Measurements from ENCODE around the gene SYNGR4. TPM values are rescaled to one million over a fixed set of nuclear protein-coding genes. Genes with fewer than 3 reads are reported as not detected.
"Not testable (repeated sequence)": the region's sequence is repeated elsewhere in the genome, so short reads cannot be mapped to it uniquely, and the experiment has no call there.

Gene SYNGR4
- total RNA-seq, 4 donors from 2014 or later: not detected

DNA sequence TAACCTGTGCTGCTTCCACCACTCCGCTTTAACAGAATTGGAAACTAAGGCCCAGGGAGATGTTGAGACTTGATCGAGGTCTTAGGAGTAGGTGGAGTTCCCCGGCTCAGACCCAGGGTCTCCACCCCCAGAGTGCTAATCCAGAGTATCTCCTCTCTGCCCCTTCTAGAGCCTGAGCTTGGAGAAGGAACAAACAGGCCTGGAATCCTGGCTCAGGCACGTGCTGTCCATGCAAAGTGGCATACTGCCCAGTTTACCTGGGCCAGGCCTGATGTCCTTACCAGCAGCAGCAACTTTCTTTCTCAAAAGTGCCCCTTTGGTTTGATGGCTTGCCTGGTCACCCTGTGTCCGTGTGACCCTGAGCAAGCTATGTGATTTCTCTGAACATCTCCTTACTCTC, 3.7 kb downstream of the SYNGR4 start:
- TF ChIP-seq, protein P1, sequence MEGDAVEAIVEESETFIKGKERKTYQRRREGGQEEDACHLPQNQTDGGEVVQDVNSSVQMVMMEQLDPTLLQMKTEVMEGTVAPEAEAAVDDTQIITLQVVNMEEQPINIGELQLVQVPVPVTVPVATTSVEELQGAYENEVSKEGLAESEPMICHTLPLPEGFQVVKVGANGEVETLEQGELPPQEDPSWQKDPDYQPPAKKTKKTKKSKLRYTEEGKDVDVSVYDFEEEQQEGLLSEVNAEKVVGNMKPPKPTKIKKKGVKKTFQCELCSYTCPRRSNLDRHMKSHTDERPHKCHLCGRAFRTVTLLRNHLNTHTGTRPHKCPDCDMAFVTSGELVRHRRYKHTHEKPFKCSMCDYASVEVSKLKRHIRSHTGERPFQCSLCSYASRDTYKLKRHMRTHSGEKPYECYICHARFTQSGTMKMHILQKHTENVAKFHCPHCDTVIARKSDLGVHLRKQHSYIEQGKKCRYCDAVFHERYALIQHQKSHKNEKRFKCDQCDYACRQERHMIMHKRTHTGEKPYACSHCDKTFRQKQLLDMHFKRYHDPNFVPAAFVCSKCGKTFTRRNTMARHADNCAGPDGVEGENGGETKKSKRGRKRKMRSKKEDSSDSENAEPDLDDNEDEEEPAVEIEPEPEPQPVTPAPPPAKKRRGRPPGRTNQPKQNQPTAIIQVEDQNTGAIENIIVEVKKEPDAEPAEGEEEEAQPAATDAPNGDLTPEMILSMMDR (IDR thresholded peaks at IDR 0.05 in 4 of 5, conservative IDR thresholded peaks at IDR 0.05 in 1 of 5): no peak
- TF ChIP-seq POLR2A (IDR thresholded peaks at IDR 0.05): no peak
- in situ Hi-C loops (cut with MboI; ENCODE audit: low sequenced_read_pairs in 4 of 4) (no loop called here), intact Hi-C loops (cut with DNase I; ENCODE audit: low total_unique reads) (no loop called here)
- H3K4me3 ChIP-seq: no peak overlapping the region
- H3K27me3 ChIP-seq: no peaks in the 10 kb centered on the region
- no peak for DNase-seq
- ATAC-seq: no peak
- H3K36me3 ChIP-seq: no peaks in the 10 kb centered on the region
- no peak overlapping the region for H3K27ac ChIP-seq
- no peaks in the 10 kb centered on the region for H3K9me3 ChIP-seq
- H3K4me1 ChIP-seq: peaks cover 4 to 10% of the 10 kb centered on the region in 2 donors

DNA sequence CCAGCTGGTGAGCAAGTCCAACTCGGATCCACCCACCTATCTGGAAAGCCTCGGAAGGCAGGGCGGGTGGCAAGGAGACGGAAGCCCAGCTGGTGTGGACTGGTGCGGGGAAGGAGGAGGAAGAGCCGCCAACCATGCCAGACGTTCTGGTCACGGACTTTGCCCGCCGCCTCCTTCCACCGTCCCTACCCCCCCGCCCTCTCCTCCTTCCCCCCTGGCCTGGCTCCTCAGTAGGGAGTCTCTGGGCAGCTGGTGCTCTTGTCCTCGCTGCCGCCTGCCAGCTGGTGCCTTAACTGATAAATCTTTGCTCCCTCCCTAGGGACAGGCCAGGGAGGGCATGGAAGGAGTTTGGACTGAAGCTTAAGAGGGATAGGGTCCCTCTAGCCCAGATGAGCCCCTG, 4.8 kb downstream of the SYNGR4 start:
- peaks cover 4 to 6% of the 10 kb centered on the region in 2 donors for H3K4me1 ChIP-seq
- no peak for TF ChIP-seq POLR2A (IDR thresholded peaks at IDR 0.05)
- TF ChIP-seq, protein P1 (IDR thresholded peaks at IDR 0.05 in 4 of 5, conservative IDR thresholded peaks at IDR 0.05 in 1 of 5): no peak
- no peaks in the 10 kb centered on the region for H3K36me3 ChIP-seq
- intact Hi-C loops (cut with DNase I; ENCODE audit: low total_unique reads) (no loop called here), in situ Hi-C loops (cut with MboI; ENCODE audit: low sequenced_read_pairs in 4 of 4) (no loop called here)
- H3K27ac ChIP-seq: no peak overlapping the region
- no peak for DNase-seq
- no peak for ATAC-seq
- H3K4me3 ChIP-seq: no peak overlapping the region
- no peaks in the 10 kb centered on the region for H3K27me3 ChIP-seq
- no peaks in the 10 kb centered on the region for H3K9me3 ChIP-seq

DNA sequence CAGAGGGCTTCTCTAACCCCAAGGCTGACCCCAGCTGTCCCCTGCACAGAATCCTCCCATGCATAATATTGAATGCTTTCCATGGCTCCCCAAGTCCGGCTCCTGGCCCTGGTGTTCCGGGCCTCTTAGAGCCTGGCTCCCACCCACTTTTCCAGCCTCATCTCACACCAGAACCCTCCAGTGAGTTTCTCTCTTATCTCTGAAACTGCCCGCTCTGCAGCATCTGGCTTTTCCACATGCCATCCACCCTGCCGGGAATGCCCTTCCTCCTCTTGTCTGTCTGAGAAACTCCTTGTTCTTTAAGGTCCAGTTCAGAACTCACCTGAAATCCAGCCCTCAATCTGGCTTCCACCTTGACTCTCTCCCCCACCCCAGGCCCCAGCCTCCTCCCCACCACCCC, 6.8 kb downstream of the SYNGR4 start:
- in situ Hi-C loops (cut with MboI; ENCODE audit: low sequenced_read_pairs in 4 of 4) (no loop called here), intact Hi-C loops (cut with DNase I; ENCODE audit: low total_unique reads) (no loop called here)
- no peak overlapping the region for H3K27ac ChIP-seq

DNA sequence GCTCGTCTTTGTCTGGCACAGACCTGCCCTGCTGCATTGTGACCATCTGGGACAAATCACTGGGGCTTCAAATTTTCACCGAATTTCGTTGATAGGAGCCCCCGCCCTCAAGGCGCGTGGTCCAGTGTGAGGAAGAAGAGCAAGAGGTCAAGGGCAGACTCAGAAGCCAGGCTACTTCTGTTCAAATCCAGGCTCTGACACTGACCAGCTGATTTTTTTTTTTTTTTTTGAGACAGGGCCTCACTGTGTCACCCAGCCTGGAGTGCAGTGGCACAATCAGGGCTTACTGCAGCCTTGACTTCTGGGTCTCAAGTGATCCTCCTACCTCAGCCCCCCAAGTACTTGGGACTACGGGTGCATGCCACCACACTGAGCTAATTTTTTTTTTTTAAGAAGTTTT, 7.2 kb downstream of the SYNGR4 start:
- Histone ChIP-seq H3K9me3 (no peaks in the 10 kb centered on the region), H3K27ac (no peak overlapping the region), H3K27me3 (no peaks in the 10 kb centered on the region), H3K36me3 (no peaks in the 10 kb centered on the region), H3K4me1 (no peaks in the 10 kb centered on the region), H3K4me3 (no peak overlapping the region)
- intact Hi-C loops (cut with DNase I; ENCODE audit: low total_unique reads): no loop called here
- no peak for DNase-seq
- in situ Hi-C loops (cut with MboI; ENCODE audit: low sequenced_read_pairs in 4 of 4): no loop called here
- TF ChIP-seq POLR2A (IDR thresholded peaks at IDR 0.05): no peak
- TF ChIP-seq, protein P1 (IDR thresholded peaks at IDR 0.05 in 4 of 5, conservative IDR thresholded peaks at IDR 0.05 in 1 of 5): no peak
- no peak for ATAC-seq

More for the DNA sequence above, 6.8 kb downstream of the SYNGR4 start:
- Histone ChIP-seq H3K9me3 (no peaks in the 10 kb centered on the region), H3K36me3 (no peaks in the 10 kb centered on the region), H3K27me3 (no peaks in the 10 kb centered on the region), H3K4me1 (no peaks in the 10 kb centered on the region), H3K4me3 (no peak overlapping the region)
- no peak for ATAC-seq
- DNase-seq: no peak
- no peak for TF ChIP-seq POLR2A (IDR thresholded peaks at IDR 0.05)
- TF ChIP-seq, protein P1 (IDR thresholded peaks at IDR 0.05 in 4 of 5, conservative IDR thresholded peaks at IDR 0.05 in 1 of 5): no peak

DNA sequence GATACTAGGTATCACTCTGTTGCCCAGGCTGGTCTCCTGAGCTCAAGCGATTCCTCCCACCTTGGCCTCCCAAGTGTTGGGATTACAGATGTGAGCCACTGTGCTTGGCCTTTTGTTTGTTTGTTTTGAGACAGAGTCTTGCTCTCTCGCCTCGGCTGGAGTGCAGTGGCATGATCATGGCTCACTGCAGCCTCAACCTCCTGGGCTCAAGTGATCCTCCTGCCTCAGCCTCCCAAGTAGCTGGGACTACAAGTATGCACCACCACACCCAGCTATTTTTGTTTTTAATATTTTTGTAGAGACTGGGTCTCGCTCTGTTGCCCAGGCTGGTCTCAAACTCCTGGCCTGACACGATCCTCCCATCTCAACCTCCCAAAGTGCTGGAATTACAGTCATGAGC, 7.6 kb downstream of the SYNGR4 start:
- DNase-seq; intact Hi-C loops (cut with DNase I; ENCODE audit: low total_unique reads); in situ Hi-C loops (cut with MboI; ENCODE audit: low sequenced_read_pairs in 4 of 4): not testable (repeated sequence)

More for the DNA sequence above, 7.6 kb downstream of the SYNGR4 start:
- not testable (repeated sequence) for H3K4me1 ChIP-seq, H3K9me3 ChIP-seq, H3K27ac ChIP-seq, H3K36me3 ChIP-seq, H3K27me3 ChIP-seq, H3K4me3 ChIP-seq, ATAC-seq
